ENCODE measurements around the gene SAMD9L.

Gene SAMD9L

DNA sequence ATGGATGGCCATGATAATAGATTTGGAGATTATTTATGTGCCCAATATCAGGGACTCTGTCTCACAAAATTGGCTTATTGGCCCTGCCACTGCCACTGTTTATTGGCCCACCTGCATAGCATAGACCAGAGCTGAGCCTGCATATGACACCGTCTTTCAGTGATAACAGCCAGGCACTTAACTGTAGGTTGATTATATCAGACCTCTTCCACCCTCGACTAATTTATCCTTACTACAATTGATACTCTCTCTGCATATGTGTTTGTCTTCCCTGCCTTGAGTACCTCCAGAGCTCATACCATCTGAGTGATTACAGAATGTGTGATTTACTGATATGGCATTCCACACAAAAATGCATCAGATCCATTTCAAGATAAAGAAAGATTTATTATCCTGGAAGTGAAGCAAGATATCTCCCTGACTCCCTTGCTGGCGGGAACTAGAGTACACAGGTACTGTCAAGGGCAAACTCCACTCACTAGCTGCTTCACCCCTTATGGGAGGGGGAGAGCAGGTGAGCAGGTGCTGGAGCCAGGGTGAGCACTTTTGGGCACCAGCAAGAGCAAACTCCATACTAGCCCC, 13.1 kb upstream of the SAMD9L start:
- ChIA-PET POLR2A (no interaction called here), CTCF (interaction anchor here (1.2 kb wide), 1 partner anchor 68 kb away, joined by 3 read pairs; no protein-coding TSS in a partner anchor)
- H3K27ac ChIP-seq (ENCODE audit: insufficient read depth in 1 of 2, low read depth in 1 of 2, low read length in 2 of 2, poor library complexity in 1 of 2, severe bottlenecking in 2 of 2): no peak overlapping the region
- H3K9me3 ChIP-seq (ENCODE audit: control extremely low read depth in 1 of 5, control insufficient read depth in 4 of 5, insufficient read depth in 2 of 5, low read depth in 1 of 5, low read length in 4 of 5): peaks cover 0 to 10% (median 8%) of the 10 kb centered on the region in 5 experiments
- H3K4me3 ChIP-seq (ENCODE audit: control insufficient read depth in 1 of 7, extremely low read depth in 1 of 7, insufficient read depth in 4 of 7, low read depth in 2 of 7, low read length in 6 of 7): no peak overlapping the region
- no peak for DNase-seq
- H3K27me3 ChIP-seq (replicated peaks in 2 of 5; ENCODE audit: control insufficient read depth in 4 of 5, insufficient read depth in 5 of 5, low read length in 4 of 5): no peaks in the 10 kb centered on the region
- no peaks in the 10 kb centered on the region for H3K36me3 ChIP-seq (ENCODE audit: control insufficient read depth in 4 of 4, insufficient read depth in 4 of 4, low read length in 3 of 4)
- no peaks in the 10 kb centered on the region for H3K4me1 ChIP-seq (ENCODE audit: control extremely low read depth in 1 of 4, control insufficient read depth in 4 of 4, insufficient read depth in 4 of 4, low read length in 3 of 4)
- WGBS (ENCODE audit: insufficient coverage): 93% methylated on average over 3 of the region's 3 CpGs

DNA sequence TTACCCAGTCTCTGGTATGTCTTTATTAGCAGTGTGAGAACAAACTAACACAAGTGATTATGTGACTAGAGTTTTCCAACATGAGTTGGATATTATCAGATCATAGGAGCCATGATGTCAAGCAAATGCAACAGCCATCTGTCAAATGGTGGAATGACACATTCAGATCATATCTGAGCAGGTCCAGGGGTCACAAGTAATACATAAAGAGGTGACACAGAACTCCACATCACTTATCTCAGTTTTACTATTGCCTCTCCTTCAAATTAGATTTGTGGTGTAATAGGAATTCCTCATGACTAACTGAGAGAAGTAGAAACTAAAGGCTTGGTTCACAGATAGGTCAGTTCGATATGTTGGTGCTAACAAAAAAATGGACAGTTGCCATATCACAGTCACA, 12.2 kb upstream of the SAMD9L start:
- no peak overlapping the region for H3K27ac ChIP-seq (ENCODE audit: insufficient read depth in 1 of 2, low read depth in 1 of 2, low read length in 2 of 2, poor library complexity in 1 of 2, severe bottlenecking in 2 of 2)

DNA sequence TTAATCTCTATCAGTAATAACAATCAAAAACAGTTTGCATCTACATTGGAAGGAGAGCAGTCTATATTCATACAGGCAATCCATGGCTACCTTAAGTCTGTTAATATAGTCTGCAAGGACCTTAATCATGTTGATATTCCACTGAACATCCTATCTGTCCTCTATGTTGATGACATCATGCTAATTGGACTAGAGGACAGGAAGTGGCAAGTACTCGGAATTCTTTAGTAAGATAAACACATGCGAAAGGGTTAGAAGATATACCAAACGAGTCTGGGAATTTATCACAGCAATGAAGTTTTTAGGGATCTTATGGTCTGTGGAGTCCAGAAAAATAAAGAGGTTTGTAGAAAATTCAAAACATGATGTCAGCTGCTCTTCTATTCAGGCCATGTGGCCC, 11.3 kb upstream of the SAMD9L start:
- POLR2A ChIA-PET: no interaction called here
- Histone ChIP-seq H3K27me3 (replicated peaks in 2 of 5; ENCODE audit: control insufficient read depth in 4 of 5, insufficient read depth in 5 of 5, low read length in 4 of 5) (no peaks in the 10 kb centered on the region), H3K4me1 (ENCODE audit: control extremely low read depth in 1 of 4, control insufficient read depth in 4 of 4, insufficient read depth in 4 of 4, low read length in 3 of 4) (no peaks in the 10 kb centered on the region), H3K4me3 (ENCODE audit: control insufficient read depth in 1 of 7, extremely low read depth in 1 of 7, insufficient read depth in 4 of 7, low read depth in 2 of 7, low read length in 6 of 7) (no peak overlapping the region), H3K9me3 (ENCODE audit: control extremely low read depth in 1 of 5, control insufficient read depth in 4 of 5, insufficient read depth in 2 of 5, low read depth in 1 of 5, low read length in 4 of 5) (peaks cover 0 to 10% (median 8%) of the 10 kb centered on the region in 5 experiments), H3K36me3 (ENCODE audit: control insufficient read depth in 4 of 4, insufficient read depth in 4 of 4, low read length in 3 of 4) (no peaks in the 10 kb centered on the region), H3K27ac (ENCODE audit: insufficient read depth in 1 of 2, low read depth in 1 of 2, low read length in 2 of 2, poor library complexity in 1 of 2, severe bottlenecking in 2 of 2) (no peak overlapping the region)
- 91% methylated on average over 3 of the region's 3 CpGs for WGBS (ENCODE audit: insufficient coverage)
- CTCF ChIA-PET: no interaction called here
- DNase-seq: no peak

More for the DNA sequence above, 12.2 kb upstream of the SAMD9L start:
- ChIA-PET POLR2A (no interaction called here), CTCF (no interaction called here)
- WGBS (ENCODE audit: insufficient coverage): no CpG with 5 or more reads among the region's 1 CpG
- DNase-seq: no peak
- no peaks in the 10 kb centered on the region for H3K4me1 ChIP-seq (ENCODE audit: control extremely low read depth in 1 of 4, control insufficient read depth in 4 of 4, insufficient read depth in 4 of 4, low read length in 3 of 4)
- H3K4me3 ChIP-seq (ENCODE audit: control insufficient read depth in 1 of 7, extremely low read depth in 1 of 7, insufficient read depth in 4 of 7, low read depth in 2 of 7, low read length in 6 of 7): no peak overlapping the region
- no peaks in the 10 kb centered on the region for H3K36me3 ChIP-seq (ENCODE audit: control insufficient read depth in 4 of 4, insufficient read depth in 4 of 4, low read length in 3 of 4)
- peaks cover 0 to 10% (median 8%) of the 10 kb centered on the region in 5 experiments for H3K9me3 ChIP-seq (ENCODE audit: control extremely low read depth in 1 of 5, control insufficient read depth in 4 of 5, insufficient read depth in 2 of 5, low read depth in 1 of 5, low read length in 4 of 5)
- no peaks in the 10 kb centered on the region for H3K27me3 ChIP-seq (replicated peaks in 2 of 5; ENCODE audit: control insufficient read depth in 4 of 5, insufficient read depth in 5 of 5, low read length in 4 of 5)

DNA sequence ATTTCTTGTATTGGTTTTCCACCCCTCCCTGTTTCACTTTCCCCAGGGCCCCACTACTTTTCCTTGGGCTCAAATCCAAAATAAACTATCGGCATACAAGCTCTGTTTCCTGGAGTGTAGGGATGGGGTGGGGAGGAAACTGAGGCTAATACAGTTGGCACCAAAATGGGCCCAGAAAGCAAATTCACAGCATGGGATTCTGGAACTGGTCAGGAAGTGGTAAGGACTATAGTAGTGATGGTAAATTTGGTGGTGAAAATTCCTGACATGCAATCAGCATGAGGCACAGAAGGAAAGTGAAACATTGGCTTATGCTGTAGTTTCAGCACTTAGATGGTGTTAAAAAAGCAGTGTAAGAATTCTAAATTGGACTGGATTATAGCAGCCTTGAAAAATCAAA, 8.7 kb upstream of the SAMD9L start:
- ChIA-PET POLR2A (no interaction called here), CTCF (interaction anchor here (0.6 kb wide), 1 partner anchor 37 kb away, joined by 3 read pairs; no protein-coding TSS in a partner anchor)
- Histone ChIP-seq H3K27me3 (replicated peaks in 2 of 5; ENCODE audit: control insufficient read depth in 4 of 5, insufficient read depth in 5 of 5, low read length in 4 of 5) (no peaks in the 10 kb centered on the region), H3K27ac (ENCODE audit: insufficient read depth in 1 of 2, low read depth in 1 of 2, low read length in 2 of 2, poor library complexity in 1 of 2, severe bottlenecking in 2 of 2) (no peak overlapping the region), H3K36me3 (ENCODE audit: control insufficient read depth in 4 of 4, insufficient read depth in 4 of 4, low read length in 3 of 4) (no peaks in the 10 kb centered on the region), H3K9me3 (ENCODE audit: control extremely low read depth in 1 of 5, control insufficient read depth in 4 of 5, insufficient read depth in 2 of 5, low read depth in 1 of 5, low read length in 4 of 5) (peaks cover 0 to 5% (median 2%) of the 10 kb centered on the region in 5 experiments), H3K4me1 (ENCODE audit: control extremely low read depth in 1 of 4, control insufficient read depth in 4 of 4, insufficient read depth in 4 of 4, low read length in 3 of 4) (no peaks in the 10 kb centered on the region), H3K4me3 (ENCODE audit: control insufficient read depth in 1 of 7, extremely low read depth in 1 of 7, insufficient read depth in 4 of 7, low read depth in 2 of 7, low read length in 6 of 7) (no peak overlapping the region)
- no CpG with 5 or more reads among the region's 1 CpG for WGBS (ENCODE audit: insufficient coverage)
- no peak for DNase-seq

DNA sequence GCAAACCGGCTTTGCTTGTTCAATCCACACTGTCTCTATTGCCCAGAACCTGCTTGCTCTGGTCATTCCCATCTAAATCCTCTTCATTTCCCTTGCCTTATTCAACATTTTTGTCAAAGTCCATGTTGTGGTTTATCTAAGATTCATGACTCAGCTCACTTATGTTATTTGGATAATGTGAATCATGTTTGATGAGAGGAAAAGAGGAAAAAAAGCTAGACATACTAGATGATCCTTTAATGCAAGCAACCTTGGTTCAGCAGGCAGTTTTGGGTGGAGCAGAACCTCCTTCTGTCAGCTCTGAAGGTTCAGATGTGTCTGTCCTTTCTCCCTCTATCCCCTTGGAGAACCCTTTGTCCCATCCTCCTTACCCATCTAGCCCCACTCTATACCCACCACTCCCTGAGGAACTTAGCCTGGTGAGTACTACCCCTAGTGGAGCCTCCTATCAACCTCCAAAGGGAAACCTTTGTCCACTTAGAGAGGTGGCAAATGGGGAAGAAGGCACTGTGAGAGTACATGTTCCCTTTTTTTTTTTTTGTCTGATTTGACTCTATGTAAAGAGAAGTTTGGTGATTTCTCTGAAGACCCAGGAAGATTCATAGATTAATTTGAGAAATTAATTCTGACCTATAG, 2.1 kb upstream of the SAMD9L start:
- DNase-seq: no peak
- ChIA-PET POLR2A (no interaction called here), CTCF (no interaction called here)
- H3K27ac ChIP-seq (ENCODE audit: insufficient read depth in 1 of 2, low read depth in 1 of 2, low read length in 2 of 2, poor library complexity in 1 of 2, severe bottlenecking in 2 of 2): no peak overlapping the region
- H3K4me1 ChIP-seq (ENCODE audit: control extremely low read depth in 1 of 4, control insufficient read depth in 4 of 4, insufficient read depth in 4 of 4, low read length in 3 of 4): peaks cover 17 to 26% (median 22%) of the 10 kb centered on the region in 4 experiments
- H3K36me3 ChIP-seq (ENCODE audit: control insufficient read depth in 4 of 4, insufficient read depth in 4 of 4, low read length in 3 of 4): no peaks in the 10 kb centered on the region
- 100% methylated on average over 1 of the region's 1 CpG for WGBS (ENCODE audit: insufficient coverage)
- no peak overlapping the region for H3K4me3 ChIP-seq (ENCODE audit: control insufficient read depth in 1 of 7, extremely low read depth in 1 of 7, insufficient read depth in 4 of 7, low read depth in 2 of 7, low read length in 6 of 7)
- no peaks in the 10 kb centered on the region for H3K9me3 ChIP-seq (ENCODE audit: control extremely low read depth in 1 of 5, control insufficient read depth in 4 of 5, insufficient read depth in 2 of 5, low read depth in 1 of 5, low read length in 4 of 5)
- H3K27me3 ChIP-seq (replicated peaks in 2 of 5; ENCODE audit: control insufficient read depth in 4 of 5, insufficient read depth in 5 of 5, low read length in 4 of 5): no peaks in the 10 kb centered on the region

DNA sequence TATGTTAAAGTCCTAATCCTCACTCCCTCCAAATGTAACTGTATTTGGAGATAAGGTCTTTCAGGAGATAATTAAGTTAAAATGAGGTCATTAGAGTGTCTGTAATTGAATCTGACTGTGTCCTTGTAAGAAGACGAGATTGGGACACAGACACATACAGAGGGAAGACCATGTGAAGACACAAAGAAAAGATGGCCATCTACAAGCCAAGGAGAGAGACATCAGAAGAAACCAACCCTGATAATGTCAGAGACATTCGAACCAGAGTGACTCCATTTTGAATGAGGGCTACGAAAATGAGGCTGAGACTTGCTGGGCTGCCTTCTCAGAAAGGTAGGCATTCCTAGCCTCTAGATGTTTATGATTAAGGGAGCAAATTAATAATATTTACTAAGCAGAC, 542 bp upstream of the SAMD9L start:
- ChIA-PET POLR2A (no interaction called here), CTCF (no interaction called here)
- no peaks in the 10 kb centered on the region for H3K27me3 ChIP-seq (replicated peaks in 2 of 5; ENCODE audit: control insufficient read depth in 4 of 5, insufficient read depth in 5 of 5, low read length in 4 of 5)
- 100% methylated on average over 3 of the region's 3 CpGs for WGBS (ENCODE audit: insufficient coverage)
- DNase-seq: no peak
- H3K9me3 ChIP-seq (ENCODE audit: control extremely low read depth in 1 of 5, control insufficient read depth in 4 of 5, insufficient read depth in 2 of 5, low read depth in 1 of 5, low read length in 4 of 5): no peaks in the 10 kb centered on the region
- H3K36me3 ChIP-seq (ENCODE audit: control insufficient read depth in 4 of 4, insufficient read depth in 4 of 4, low read length in 3 of 4): peaks cover 0 to 10% (median 8%) of the 10 kb centered on the region in 4 experiments
- H3K4me3 ChIP-seq (ENCODE audit: control insufficient read depth in 1 of 7, extremely low read depth in 1 of 7, insufficient read depth in 4 of 7, low read depth in 2 of 7, low read length in 6 of 7): peak overlapping the region in 5 of 7 experiments; percentile 57 to 93 (median 77)
- H3K4me1 ChIP-seq (ENCODE audit: control extremely low read depth in 1 of 4, control insufficient read depth in 4 of 4, insufficient read depth in 4 of 4, low read length in 3 of 4): peaks cover 19 to 29% (median 25%) of the 10 kb centered on the region in 4 experiments
- H3K27ac ChIP-seq (ENCODE audit: insufficient read depth in 1 of 2, low read depth in 1 of 2, low read length in 2 of 2, poor library complexity in 1 of 2, severe bottlenecking in 2 of 2): peak overlapping the region; percentile 52 to 91

DNA sequence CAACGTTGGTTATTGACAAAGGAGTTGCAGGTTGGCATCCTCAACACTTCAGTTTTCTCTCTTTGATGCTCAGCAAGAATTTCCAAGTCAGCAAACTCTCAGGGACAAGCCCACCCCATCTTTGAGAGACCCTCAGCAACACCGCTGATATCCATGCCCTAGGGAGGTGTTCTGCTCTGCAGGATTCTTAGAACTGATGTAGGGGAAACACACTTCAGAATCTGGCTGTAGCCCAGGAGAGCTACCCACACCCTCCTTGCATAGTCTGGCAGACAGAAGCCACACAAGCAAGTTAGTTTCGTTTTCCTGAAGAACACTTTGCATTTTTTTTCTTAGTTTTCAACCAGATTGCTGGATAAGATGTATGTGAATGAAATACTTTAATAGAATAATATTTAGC, 822 bp downstream of the SAMD9L start:
- WGBS (ENCODE audit: insufficient coverage): no CpG with 5 or more reads among the region's 3 CpGs
- Histone ChIP-seq H3K4me3 (ENCODE audit: control insufficient read depth in 1 of 7, extremely low read depth in 1 of 7, insufficient read depth in 4 of 7, low read depth in 2 of 7, low read length in 6 of 7) (peak overlapping the region in 6 of 7 experiments; percentile 57 to 93 (median 76)), H3K27me3 (replicated peaks in 2 of 5; ENCODE audit: control insufficient read depth in 4 of 5, insufficient read depth in 5 of 5, low read length in 4 of 5) (no peaks in the 10 kb centered on the region), H3K36me3 (ENCODE audit: control insufficient read depth in 4 of 4, insufficient read depth in 4 of 4, low read length in 3 of 4) (peaks cover 10 to 23% (median 16%) of the 10 kb centered on the region in 4 experiments), H3K4me1 (ENCODE audit: control extremely low read depth in 1 of 4, control insufficient read depth in 4 of 4, insufficient read depth in 4 of 4, low read length in 3 of 4) (peaks cover 19 to 29% (median 25%) of the 10 kb centered on the region in 4 experiments), H3K9me3 (ENCODE audit: control extremely low read depth in 1 of 5, control insufficient read depth in 4 of 5, insufficient read depth in 2 of 5, low read depth in 1 of 5, low read length in 4 of 5) (no peaks in the 10 kb centered on the region), H3K27ac (ENCODE audit: insufficient read depth in 1 of 2, low read depth in 1 of 2, low read length in 2 of 2, poor library complexity in 1 of 2, severe bottlenecking in 2 of 2) (peak overlapping the region; percentile 52 to 91)
- ChIA-PET POLR2A (interaction anchor here (1.5 kb wide), 1 partner anchor 30 kb away, joined by 4 read pairs; the partner anchor contains the start of gene SAMD9), CTCF (interaction anchor here (1.2 to 1.5 kb wide), 2 partner anchors 27 to 81 kb away, joined by 3 read pairs; no protein-coding TSS in a partner anchor)
- peak; percentile 48 to 91 (median 84) for DNase-seq

Measured in common myeloid progenitor, CD34-positive (primary cell).